HG02623 (cell line): ENCODE measurements around the gene RLIM.

Experiments
- ATAC-seq: cut with Tn5 transposase; IDR thresholded peaks from one replicate; pipeline ENCODE4 v1.9.1; 2021; ENCODE audit warnings: moderate library complexity; ENCODE audit not compliant: unreplicated experiment

The RLIM gene

GRCh38 chrX:74536832-74537371 lies 77.5 kb downstream of the RLIM start:
- peak; percentile 11 for ATAC-seq

DNA sequence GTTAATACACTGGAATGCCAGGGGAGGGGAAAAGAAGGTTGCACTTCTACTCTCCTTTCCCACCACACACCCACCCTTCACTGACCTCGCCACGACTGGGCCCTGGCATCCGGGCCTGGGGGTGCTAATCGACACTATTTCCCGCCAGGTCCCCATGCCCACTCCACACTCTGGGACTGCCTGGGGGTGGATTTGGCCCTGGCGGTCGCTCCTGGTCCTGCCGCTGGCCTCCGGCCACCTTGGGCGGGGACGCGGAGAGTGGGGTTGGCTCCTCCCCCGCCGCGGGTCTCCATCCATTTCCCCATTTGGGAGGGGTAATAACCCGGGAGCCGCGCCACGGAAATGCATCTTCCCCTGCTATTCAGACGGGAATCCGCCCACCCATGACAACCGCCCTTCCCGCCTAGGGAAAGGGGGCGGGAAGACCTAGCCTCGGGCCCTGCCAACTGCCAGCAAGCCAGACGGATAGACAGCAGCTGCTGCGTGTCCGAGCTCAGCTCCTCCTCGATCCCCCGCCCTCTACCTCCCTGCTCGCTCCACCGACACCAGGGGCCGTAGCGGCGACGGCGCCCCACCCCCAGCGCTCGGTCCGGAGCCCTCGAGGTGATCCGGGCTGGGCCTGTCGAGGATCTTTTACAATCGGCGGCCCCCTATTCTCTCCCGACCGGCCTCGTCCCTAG lies 78.1 kb downstream of the RLIM start:
- ATAC-seq: peak; percentile 59

DNA sequence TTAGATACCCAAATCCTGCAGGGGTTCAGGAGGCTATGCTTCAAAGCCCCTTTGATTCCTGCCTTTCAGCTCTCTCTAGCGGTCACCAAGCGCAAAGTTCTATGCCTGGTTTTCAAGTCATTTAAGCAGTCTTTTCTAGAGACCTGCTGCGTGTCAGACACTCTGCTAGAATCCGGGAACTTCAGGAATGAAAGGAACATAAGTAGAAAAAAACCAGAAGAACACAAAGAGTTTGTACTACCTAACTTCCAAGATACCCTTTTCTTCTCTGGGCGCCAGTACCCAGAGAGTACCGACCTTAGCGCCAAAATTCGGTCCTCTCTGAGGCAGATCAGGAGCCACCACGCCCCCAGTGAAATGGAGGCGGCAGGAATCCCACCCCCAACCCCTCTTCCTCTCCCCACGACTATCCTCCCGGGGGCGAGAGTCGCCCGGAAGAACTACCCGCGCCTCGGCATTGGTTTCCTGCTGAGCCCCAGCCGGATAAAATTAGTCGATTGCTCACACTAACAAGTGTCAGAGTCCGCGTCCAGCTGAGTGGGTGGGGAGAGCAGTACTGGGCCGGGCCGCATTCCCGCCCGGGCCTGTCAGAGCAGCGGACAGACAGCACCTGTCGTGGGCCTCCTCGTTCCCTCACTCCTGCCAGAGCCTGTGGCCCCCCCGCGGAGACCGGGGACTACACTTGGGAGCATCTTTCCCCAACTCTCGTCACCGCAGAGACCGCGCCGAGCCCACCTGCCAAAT lies 78.8 kb downstream of the RLIM start:
- ATAC-seq: peak; percentile 35
